T1000 (cell line): ENCODE results near the gene POLR2L.

Experiments used
- DNase-seq: peaks from one replicate; lab custom pipeline; 2025; ENCODE audit warnings: mixed read lengths; lab: John Stamatoyannopoulos, UW

Gene POLR2L

GRCh38 chr11:868802-869201 is 26.5 kb upstream of the POLR2L start:
- no peak for DNase-seq

DNA sequence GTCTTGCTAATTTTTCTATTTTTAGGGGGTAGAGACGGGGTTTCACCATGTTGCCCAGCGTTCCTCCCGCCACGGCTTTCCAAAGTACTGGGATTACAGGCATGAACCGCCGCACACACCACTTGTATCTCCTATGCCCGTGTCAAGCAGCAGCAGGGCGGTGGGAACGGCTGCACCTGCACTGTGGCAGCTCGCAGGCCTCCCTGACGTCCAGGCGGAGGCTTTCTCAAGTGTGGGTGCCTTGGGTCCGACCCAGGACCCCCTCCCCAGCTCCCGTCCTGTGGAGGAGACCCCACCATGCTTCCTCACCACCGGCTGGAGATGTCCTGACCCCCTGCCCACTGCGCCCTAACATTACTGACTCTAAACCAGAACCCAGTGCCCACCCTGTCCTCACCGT is 26.1 kb upstream of the POLR2L start:
- DNase-seq: no peak

DNA sequence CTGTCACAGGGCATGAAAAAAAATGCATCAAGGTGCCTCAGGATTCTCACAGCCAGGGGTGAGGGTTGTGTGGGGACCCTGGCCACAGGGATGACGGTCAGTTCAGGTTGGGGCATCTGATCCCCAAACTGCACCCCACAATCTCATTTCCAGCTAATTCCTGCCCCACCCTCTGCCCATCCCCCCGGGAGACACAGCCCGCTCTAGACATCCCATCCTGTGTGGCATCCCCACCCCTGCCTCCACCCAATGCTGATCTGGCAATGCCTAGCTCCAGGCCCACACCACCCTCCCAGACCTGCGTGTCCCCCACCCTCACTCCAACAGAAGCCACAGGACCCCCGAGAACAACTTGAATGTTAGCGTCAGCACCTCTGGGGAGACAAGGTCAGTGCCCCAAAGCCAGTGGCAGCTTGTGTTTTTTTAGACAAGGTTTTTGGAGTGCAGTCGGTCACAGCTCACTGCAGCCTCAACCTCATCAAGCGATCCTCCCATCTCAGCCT is 25.6 kb upstream of the POLR2L start:
- no peak for DNase-seq

DNA sequence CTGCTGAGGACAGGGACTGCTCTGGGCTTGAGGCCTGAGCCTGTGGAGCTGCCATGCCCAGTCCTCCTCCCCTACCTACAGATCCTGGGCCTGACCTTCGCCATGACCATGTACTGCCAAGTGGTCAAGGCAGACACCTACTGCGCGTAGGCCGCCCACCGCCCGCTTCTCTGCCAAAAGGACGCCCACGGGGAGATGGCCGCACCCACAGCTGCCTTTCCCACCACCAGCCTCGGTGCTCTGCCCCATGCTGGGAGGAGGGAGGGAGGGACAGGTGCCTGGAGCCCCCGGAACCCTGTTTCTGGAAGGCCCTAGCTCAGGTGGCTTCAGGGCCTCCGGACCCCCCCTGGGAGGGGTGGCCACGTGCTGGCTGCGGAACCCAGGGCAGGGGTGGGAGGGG is 24.2 kb upstream of the POLR2L start:
- no peak for DNase-seq

GRCh38 chr11:865462-866430 is 23.4 kb upstream of the POLR2L start:
- DNase-seq: no peak

DNA sequence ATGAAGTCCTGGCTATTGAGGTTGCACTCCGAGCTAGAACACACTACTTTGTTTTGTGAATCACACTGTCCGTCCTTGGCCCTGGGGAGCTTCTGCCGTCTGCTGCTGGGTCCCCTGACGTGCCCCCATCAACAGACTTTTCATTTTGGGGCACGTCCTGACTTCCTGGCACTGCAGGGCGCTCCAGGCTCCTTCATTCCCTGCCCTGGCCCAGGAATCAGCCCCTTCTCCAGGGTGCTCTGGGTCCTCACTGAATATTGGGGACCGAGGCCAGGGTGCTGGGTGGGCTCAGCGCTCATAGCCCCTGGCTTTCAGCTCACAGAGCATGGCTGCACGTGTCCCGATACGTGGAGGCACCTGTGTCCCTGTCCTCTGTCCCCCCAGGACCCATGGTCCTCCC is 22.6 kb upstream of the POLR2L start:
- DNase-seq: no peak

GRCh38 chr11:863910-864827 is 21.8 kb upstream of the POLR2L start:
- DNase-seq: no peak

GRCh38 chr11:863023-863909 is 20.9 kb upstream of the POLR2L start:
- DNase-seq: no peak

- DNase-seq: no peak
These were observed 20.3 kb upstream of the POLR2L start for GRCh38 chr11:862696-863022.

DNA sequence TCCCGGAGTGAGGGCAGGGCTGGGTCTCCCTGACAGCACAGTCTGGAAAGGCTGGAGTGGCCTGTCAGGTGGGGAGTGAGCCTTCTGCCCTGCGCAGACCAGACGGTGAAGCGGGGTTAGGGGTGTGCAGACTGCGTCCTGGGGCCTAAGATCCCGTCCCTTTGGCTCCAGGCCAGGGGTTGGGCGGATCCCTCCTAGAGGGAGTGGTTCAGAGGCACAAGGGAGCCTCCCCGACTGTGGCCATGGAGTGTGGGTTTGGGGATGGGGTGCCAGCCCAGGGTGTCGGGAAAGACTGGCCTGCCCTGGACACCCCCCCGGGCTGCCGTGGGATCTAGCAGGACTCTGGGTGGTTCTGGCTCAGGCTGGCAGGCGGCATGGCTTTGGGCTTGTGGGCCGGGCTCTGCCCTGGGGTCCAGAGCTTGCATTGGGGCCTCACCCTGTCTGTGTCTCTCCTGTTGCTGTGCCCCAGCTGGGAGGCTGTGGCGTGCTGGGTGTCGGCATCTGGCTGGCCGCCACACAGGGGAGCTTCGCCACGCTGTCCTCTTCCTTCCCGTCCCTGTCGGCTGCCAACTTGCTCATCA is 19.8 kb upstream of the POLR2L start:
- no peak for DNase-seq

- DNase-seq: no peak
These were observed 18.8 kb upstream of the POLR2L start for GRCh38 chr11:861105-861479.

GRCh38 chr11:860234-861104 is 18.1 kb upstream of the POLR2L start:
- DNase-seq: no peak

GRCh38 chr11:859394-860131 is 17.2 kb upstream of the POLR2L start:
- DNase-seq: no peak

- DNase-seq: no peak
These were observed 16.5 kb upstream of the POLR2L start for GRCh38 chr11:858762-859339.

DNA sequence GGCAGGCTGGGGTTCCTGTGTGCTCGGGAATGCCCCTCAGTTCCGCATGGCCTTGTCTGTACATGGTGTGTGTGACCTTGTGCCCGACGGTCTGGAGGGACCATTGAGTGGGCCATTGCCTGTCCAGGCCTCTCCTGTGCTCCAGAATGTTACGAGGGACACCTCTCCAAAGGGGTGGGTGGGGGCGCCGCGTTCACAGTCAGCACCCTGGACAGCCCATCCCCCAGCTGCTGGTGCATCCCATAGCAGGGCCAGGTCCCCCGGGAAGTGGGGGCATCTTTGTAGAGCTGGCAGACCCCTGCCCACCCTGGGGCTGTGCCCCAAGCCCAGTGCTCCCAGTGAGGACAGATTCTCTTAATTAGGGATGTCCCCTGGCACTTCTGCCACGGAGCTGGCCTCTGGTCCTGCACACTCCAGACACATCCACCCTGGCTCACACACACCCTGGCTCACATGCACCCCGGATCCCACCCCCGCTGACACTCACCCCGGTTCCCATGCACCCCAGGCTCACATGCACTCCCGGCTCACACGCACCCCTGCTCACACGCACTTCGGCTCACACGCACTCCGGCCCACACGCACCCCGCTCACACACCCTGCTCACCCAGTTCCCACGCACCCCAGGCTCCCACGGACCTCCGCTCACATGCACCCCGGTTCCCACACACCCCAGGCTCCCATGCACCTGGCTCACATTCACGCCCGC is 15.9 kb upstream of the POLR2L start:
- DNase-seq: no peak

DNA sequence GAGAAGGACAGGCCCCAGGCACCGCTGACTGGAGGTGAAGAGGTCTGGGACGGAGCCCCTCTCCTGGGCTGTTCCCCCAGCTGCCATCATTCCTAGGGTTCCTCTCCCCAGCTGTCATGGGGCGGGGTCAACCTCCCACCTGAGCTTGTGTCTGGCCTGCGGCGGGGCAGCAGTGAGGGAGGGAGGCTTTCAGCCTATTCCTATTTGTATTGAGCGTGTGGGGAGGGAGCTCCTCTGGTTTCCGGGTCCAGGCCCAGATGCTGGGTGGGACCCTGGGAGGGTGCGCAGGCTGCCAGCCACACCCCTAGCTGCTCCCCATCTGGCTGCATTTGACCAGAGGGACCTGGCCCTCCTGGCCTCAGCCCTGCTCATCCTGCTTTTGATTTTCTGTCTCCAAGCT is 14.1 kb upstream of the POLR2L start:
- no peak for DNase-seq

DNA sequence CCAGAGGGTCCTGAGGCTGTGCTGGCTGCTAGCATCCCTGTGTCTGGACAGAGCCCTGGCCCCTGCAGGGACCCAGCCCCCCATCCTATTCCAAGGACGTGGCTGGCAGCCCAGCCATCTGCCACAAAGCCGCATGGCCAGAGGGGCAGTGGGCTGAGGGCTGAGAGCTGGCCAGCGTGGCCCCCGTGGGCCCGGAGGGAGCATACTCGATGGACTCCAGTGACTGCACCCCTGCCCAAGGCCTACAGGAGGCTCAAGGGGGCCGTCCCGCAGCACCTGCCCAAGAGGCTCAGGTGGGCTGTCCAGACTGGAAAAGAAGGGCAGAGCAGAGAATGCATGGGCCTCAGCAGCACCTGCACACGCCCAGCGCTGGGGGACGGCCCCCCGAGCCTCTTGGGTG is 13.5 kb upstream of the POLR2L start:
- DNase-seq: no peak

GRCh38 chr11:855330-855674 is 13.0 kb upstream of the POLR2L start:
- DNase-seq: no peak
